RWPE2 (cell line): Measurements from ENCODE around the gene CDC16.

Experiments
- ATAC-seq: fragments of 200-7000 bp; cut with Tn5 transposase; 3 replicates; pipeline ENCODE4 v1.9.1; 2021; ENCODE audit warnings: low read depth
- DNase-seq: peaks from one replicate; pipeline ENCODE4 v3.0.0-alpha.2; 2020; ENCODE audit warnings: low spot score
- H3K27ac ChIP-seq: fragments of 450-650 bp; 2 replicates; pipeline ENCODE4 v1.5.1; 2017; ENCODE audit warnings: mild to moderate bottlenecking; ENCODE audit not compliant: poor library complexity, severe bottlenecking
- H3K27me3 ChIP-seq: fragments of 250-450 bp; sonication (Bioruptor Pico); 2 replicates; pipeline ENCODE4 v1.5.1; 2021; ENCODE audit warnings: mild to moderate bottlenecking, moderate library complexity; ENCODE audit not compliant: insufficient read depth, poor library complexity, severe bottlenecking
- H3K36me3 ChIP-seq: fragments of 250-450 bp; sonication (Bioruptor Pico); 2 replicates; pipeline ENCODE4 v1.5.1; 2020; ENCODE audit warnings: low read depth, mild to moderate bottlenecking, moderate library complexity
- H3K4me1 ChIP-seq: fragments of 250-450 bp; sonication (Bioruptor Pico); 2 replicates; pipeline ENCODE4 v1.5.1; 2021; ENCODE audit warnings: mild to moderate bottlenecking, moderate library complexity; ENCODE audit not compliant: insufficient read depth, poor library complexity, severe bottlenecking
- H3K4me3 ChIP-seq: fragments of 250-450 bp; sonication (Bioruptor Pico); 2 replicates; pipeline ENCODE4 v1.5.1; 2021; ENCODE audit warnings: mild to moderate bottlenecking, moderate library complexity; ENCODE audit not compliant: severe bottlenecking
- H3K9me3 ChIP-seq: fragments of 250-450 bp; sonication (Bioruptor Pico); 2 replicates; pipeline ENCODE4 v1.5.1; 2021; ENCODE audit warnings: mild to moderate bottlenecking, moderate library complexity; ENCODE audit not compliant: severe bottlenecking
- CTCF ChIP-seq: fragments of 450-650 bp; IDR thresholded peaks from one replicate; pipeline ENCODE4 v1.5.1; 2017; ENCODE audit warnings: mild to moderate bottlenecking, moderate library complexity; ENCODE audit not compliant: poor library complexity, severe bottlenecking

Gene CDC16

GRCh38 chr13:114309806-114310410, 75.2 kb downstream of the CDC16 start:
- H3K4me1 ChIP-seq: peaks cover 10% of the 10 kb centered on the region
- no peak for TF ChIP-seq CTCF
- no peaks in the 10 kb centered on the region for H3K9me3 ChIP-seq
- H3K4me3 ChIP-seq: no peak overlapping the region
- no peaks in the 10 kb centered on the region for H3K27me3 ChIP-seq
- H3K36me3 ChIP-seq: peaks cover 8% of the 10 kb centered on the region
- DNase-seq: no peak
- H3K27ac ChIP-seq: no peak overlapping the region
- no peak for ATAC-seq

GRCh38 chr13:114310956-114311355, 76.3 kb downstream of the CDC16 start:
- TF ChIP-seq CTCF: no peak
- no peak for ATAC-seq
- Histone ChIP-seq H3K9me3 (no peaks in the 10 kb centered on the region), H3K4me1 (peaks cover 10% of the 10 kb centered on the region), H3K4me3 (no peak overlapping the region), H3K36me3 (peaks cover 2% of the 10 kb centered on the region), H3K27ac (no peak overlapping the region), H3K27me3 (no peaks in the 10 kb centered on the region)
- no peak for DNase-seq

GRCh38 chr13:114311387-114311786, 76.7 kb downstream of the CDC16 start:
- no peak for TF ChIP-seq CTCF
- Histone ChIP-seq H3K36me3 (no peaks in the 10 kb centered on the region), H3K4me1 (peaks cover 10% of the 10 kb centered on the region), H3K4me3 (no peak overlapping the region), H3K27ac (no peak overlapping the region), H3K9me3 (no peaks in the 10 kb centered on the region), H3K27me3 (no peaks in the 10 kb centered on the region)
- DNase-seq: no peak
- no peak for ATAC-seq

GRCh38 chr13:114311908-114312307, 77.2 kb downstream of the CDC16 start:
- TF ChIP-seq CTCF: no peak
- DNase-seq: no peak
- ATAC-seq: no peak
- Histone ChIP-seq H3K36me3 (peaks cover 4% of the 10 kb centered on the region; the same call in 1 of the 2 replicates), H3K9me3 (no peaks in the 10 kb centered on the region), H3K27me3 (no peaks in the 10 kb centered on the region), H3K4me1 (peaks cover 10% of the 10 kb centered on the region), H3K4me3 (no peak overlapping the region), H3K27ac (no peak overlapping the region)

- H3K9me3 ChIP-seq: no peaks in the 10 kb centered on the region
- peaks cover 10% of the 10 kb centered on the region for H3K4me1 ChIP-seq
- TF ChIP-seq CTCF: no peak
- H3K27ac ChIP-seq: peak overlapping the region; percentile 84
- H3K36me3 ChIP-seq: peaks cover 12% of the 10 kb centered on the region
- no peaks in the 10 kb centered on the region for H3K27me3 ChIP-seq
- DNase-seq (no peak), ATAC-seq (no peak)
- peak overlapping the region; percentile 58 for H3K4me3 ChIP-seq
Measured at GRCh38 chr13:114313061-114313860, 78.6 kb downstream of the CDC16 start.
